Measurements from ENCODE around the gene TAGLN. TPM values are rescaled to one million over a fixed set of nuclear protein-coding genes. Genes with fewer than 3 reads are reported as not detected.

The TAGLN gene
- total and polyA plus RNA-seq, 2 experiments from 2014 or later = 82.5 to 1,052 TPM

DNA sequence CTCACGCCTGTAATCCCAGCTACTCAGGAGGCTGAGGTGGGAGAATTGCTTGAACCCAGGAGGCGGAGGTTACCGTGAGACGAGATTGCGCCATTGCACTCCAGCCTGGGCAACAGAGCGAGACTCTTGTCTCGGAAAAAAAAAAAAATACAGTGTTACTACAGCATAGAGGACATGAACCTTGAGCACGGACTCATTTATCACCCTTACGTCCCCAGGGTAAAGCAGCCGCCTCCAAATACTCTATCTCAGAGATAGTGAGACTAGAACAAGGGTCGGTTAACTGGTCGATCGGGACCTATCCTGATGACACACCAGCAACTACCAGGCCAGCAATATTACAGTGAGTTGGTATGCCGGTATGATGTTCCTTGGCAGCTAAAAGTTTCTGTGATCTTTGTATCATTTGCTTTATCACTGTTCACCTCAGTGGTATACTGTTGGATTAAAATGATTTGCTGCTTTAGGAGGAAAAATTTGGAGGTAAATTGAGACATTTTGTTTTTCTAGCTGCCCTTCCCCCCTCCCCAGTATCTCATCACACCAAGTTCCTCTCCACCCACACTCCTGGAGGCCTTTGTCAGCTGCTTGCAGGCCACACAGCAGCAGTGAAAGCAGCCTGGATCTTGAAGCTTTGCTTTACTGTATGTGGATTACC is 27.6 kb upstream of the TAGLN start:
- TF ChIP-seq, protein P1, sequence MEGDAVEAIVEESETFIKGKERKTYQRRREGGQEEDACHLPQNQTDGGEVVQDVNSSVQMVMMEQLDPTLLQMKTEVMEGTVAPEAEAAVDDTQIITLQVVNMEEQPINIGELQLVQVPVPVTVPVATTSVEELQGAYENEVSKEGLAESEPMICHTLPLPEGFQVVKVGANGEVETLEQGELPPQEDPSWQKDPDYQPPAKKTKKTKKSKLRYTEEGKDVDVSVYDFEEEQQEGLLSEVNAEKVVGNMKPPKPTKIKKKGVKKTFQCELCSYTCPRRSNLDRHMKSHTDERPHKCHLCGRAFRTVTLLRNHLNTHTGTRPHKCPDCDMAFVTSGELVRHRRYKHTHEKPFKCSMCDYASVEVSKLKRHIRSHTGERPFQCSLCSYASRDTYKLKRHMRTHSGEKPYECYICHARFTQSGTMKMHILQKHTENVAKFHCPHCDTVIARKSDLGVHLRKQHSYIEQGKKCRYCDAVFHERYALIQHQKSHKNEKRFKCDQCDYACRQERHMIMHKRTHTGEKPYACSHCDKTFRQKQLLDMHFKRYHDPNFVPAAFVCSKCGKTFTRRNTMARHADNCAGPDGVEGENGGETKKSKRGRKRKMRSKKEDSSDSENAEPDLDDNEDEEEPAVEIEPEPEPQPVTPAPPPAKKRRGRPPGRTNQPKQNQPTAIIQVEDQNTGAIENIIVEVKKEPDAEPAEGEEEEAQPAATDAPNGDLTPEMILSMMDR (IDR thresholded peaks at IDR 0.05; ENCODE audit: low read depth, low read length) = no peak
- Histone ChIP-seq H3K4me1 (ENCODE audit: low read depth) (peaks cover 19% of the 10 kb centered on the region), H3K27ac (peak overlapping the region; percentile 67), H3K9me3 (ENCODE audit: low read depth) (no peaks in the 10 kb centered on the region), H3K36me3 (peaks cover 28% of the 10 kb centered on the region), H3K4me3 (no peak overlapping the region), H3K27me3 (no peaks in the 10 kb centered on the region)
- DNase-seq (ENCODE audit: low read depth in 1 of 2, low spot score in 1 of 2) = peak; percentile 25 to 64

DNA sequence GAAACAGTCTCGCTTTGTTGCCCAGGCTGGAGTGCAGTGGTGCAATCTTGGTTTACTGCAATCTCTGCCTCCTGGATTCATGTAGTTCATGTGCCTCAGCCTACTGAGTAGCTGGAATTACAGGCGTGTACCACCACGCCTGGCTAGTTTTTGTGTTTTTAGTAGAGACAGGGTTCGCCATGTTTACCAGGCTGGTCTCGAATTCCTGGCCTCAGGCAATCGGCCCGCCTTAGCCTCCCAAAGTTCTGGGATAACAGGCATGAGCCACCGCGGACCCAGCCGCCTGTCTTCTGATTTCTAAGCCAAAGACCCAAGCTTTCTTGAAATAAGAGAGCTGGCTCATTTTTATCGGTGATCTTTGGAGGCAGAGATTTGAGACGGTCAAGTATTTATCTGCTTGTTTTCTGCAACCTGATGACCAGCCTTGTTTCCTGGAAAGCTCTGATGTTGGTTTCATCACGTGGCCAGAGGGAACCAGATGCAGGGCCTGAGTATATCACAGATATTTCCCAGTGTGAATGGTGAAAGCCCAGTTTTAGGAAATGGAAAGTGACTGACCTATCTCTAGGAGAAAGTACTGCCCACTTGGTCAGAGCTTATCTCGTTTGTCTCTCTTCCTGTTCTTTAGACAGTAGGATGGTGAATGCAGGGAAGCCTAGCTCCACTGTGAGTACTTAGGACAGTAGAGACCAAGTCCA is 26.3 kb upstream of the TAGLN start:
- H3K4me3 ChIP-seq = no peak overlapping the region
- H3K27me3 ChIP-seq = no peaks in the 10 kb centered on the region
- TF ChIP-seq, protein P1 (IDR thresholded peaks at IDR 0.05; ENCODE audit: low read depth, low read length) = no peak
- peak in 1 of 2 donors; percentile 87 for DNase-seq (ENCODE audit: low read depth in 1 of 2, low spot score in 1 of 2)
- no peaks in the 10 kb centered on the region for H3K9me3 ChIP-seq (ENCODE audit: low read depth)
- H3K36me3 ChIP-seq = peaks cover 17% of the 10 kb centered on the region
- peak overlapping the region; percentile 79 for H3K27ac ChIP-seq
- H3K4me1 ChIP-seq (ENCODE audit: low read depth) = peaks cover 21% of the 10 kb centered on the region

DNA sequence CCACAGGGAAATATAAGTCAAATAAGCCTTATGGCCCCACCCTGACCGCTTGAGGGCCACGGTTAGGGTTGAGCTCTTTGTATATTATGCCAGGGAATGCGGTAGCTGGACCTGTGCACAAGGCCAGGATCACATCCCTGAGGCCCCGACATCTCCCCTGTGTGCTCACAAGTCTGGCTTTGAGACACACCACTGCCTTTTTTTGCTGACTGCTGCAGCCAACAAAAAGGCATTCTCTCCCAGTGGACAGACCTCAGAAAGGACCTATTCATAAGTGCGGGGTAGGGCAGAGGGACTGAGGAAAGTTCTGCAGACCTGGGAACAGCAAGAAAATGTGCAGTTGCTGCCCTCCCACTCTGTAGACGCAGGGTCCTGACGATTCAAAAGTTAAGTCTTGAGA is 24.1 kb upstream of the TAGLN start:
- no peaks in the 10 kb centered on the region for H3K27me3 ChIP-seq
- no peak overlapping the region for H3K27ac ChIP-seq
- H3K4me1 ChIP-seq (ENCODE audit: low read depth) = peaks cover 31% of the 10 kb centered on the region
- no peaks in the 10 kb centered on the region for H3K36me3 ChIP-seq
- TF ChIP-seq, protein P1 (IDR thresholded peaks at IDR 0.05; ENCODE audit: low read depth, low read length) = no peak
- no peak overlapping the region for H3K4me3 ChIP-seq
- DNase-seq (ENCODE audit: low read depth in 1 of 2, low spot score in 1 of 2) = no peak
- H3K9me3 ChIP-seq (ENCODE audit: low read depth) = no peaks in the 10 kb centered on the region

DNA sequence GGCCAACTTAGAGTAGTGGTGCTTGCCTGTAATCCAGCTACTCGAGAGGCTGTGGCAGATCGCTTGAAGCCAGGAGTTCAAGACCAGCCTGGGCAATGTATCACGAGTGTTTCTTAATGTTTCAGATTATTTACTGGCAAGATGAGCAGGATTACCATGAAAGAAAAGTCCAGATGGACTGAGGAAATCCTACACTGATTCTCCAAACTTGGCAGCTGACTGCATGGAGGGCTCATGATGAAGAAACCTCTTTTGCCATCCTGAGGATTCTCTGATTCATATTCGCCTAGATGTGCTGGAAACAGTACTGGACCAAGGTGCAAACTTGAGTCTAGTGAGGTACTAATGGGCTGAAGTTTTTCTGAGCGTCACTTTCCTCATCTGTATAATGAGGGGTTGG is 23.4 kb upstream of the TAGLN start:
- peak in 1 of 2 donors; percentile 26 for DNase-seq (ENCODE audit: low read depth in 1 of 2, low spot score in 1 of 2)
- Histone ChIP-seq H3K9me3 (ENCODE audit: low read depth) (no peaks in the 10 kb centered on the region), H3K4me1 (ENCODE audit: low read depth) (peaks cover 34% of the 10 kb centered on the region), H3K27ac (no peak overlapping the region), H3K36me3 (no peaks in the 10 kb centered on the region), H3K27me3 (no peaks in the 10 kb centered on the region), H3K4me3 (no peak overlapping the region)
- TF ChIP-seq, protein P1 (IDR thresholded peaks at IDR 0.05; ENCODE audit: low read depth, low read length) = no peak

DNA sequence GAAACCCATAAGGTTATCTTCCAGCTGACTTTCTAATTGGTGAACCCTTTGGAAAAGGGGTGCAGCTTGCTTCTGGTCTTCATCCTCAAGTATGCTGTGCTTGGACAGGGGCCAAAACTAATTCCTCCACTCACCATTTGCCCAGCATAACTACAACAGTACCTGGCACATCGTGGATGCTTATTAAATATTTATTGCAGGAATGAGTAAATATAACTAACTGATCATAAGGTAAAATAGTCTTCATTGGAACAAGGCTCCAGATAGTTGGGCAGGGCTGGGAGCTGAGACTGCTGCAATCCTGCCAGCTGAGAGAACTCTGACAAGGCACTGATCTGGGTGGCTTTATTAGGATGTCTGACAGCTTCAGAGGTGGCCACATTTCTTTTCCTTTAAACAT is 23.0 kb upstream of the TAGLN start:
- H3K27ac ChIP-seq = no peak overlapping the region
- H3K4me3 ChIP-seq = no peak overlapping the region
- H3K4me1 ChIP-seq (ENCODE audit: low read depth) = peaks cover 34% of the 10 kb centered on the region
- no peak for DNase-seq (ENCODE audit: low read depth in 1 of 2, low spot score in 1 of 2)
- no peaks in the 10 kb centered on the region for H3K27me3 ChIP-seq
- TF ChIP-seq, protein P1 (IDR thresholded peaks at IDR 0.05; ENCODE audit: low read depth, low read length) = no peak
- H3K36me3 ChIP-seq = no peaks in the 10 kb centered on the region
- H3K9me3 ChIP-seq (ENCODE audit: low read depth) = no peaks in the 10 kb centered on the region
